ENCODE results near the gene GSC2. TPM values are rescaled to one million over a fixed set of nuclear protein-coding genes. Genes with fewer than 3 reads are reported as not detected.
A peak's percentile ranks its signal among the peaks of the same experiment; 100 is the strongest.

The GSC2 gene
- total RNA-seq, 2 experiments from 2014 or later = not detected

GRCh38 chr22:19152942-19153883 lies 3.1 kb upstream of the GSC2 start:
- intact Hi-C loops (cut with DNase I, micrococcal nuclease) = no loop called here
- no peak for TF ChIP-seq CTCF (IDR thresholded peaks at IDR 0.05)
- no peak overlapping the region for H3K4me3 Mint-ChIP-seq
- no peaks in the 10 kb centered on the region for H3K36me3 Mint-ChIP-seq (ENCODE audit: low read depth)
- H3K4me1 Mint-ChIP-seq (ENCODE audit: low read depth) = peaks cover 9% of the 10 kb centered on the region
- Histone ChIP-seq H3K27ac (ENCODE audit: low read depth in 1 of 2, low read length in 2 of 2) (no peak overlapping the region), H3K36me3 (ENCODE audit: insufficient read depth, low read length) (no peaks in the 10 kb centered on the region), H3K27me3 (ENCODE audit: control insufficient read depth in 1 of 2, insufficient read depth in 2 of 2, low read length in 2 of 2) (peaks cover 38% of the 10 kb centered on the region in 2 experiments), H3K4me1 (ENCODE audit: insufficient read depth, low read length) (peaks cover 19% of the 10 kb centered on the region), H3K9me3 (ENCODE audit: control insufficient read depth in 1 of 2, insufficient read depth in 1 of 2, low read length in 2 of 2) (peaks cover 5 to 21% of the 10 kb centered on the region in 2 experiments), H3K4me3 (ENCODE audit: low read length) (no peak overlapping the region)
- ATAC-seq (ENCODE audit: poor library complexity) (no peak), DNase-seq (no peak)
- ChIA-PET POLR2A (interaction anchor here (1.1 kb wide), 1 partner anchor 8 kb away, joined by 3 read pairs; the partner anchor contains the start of gene ESS2), CTCF (no interaction called here)
- H3K27me3 Mint-ChIP-seq = peaks cover 33% of the 10 kb centered on the region
- no peaks in the 10 kb centered on the region for H3K9me3 Mint-ChIP-seq
- H3K27ac Mint-ChIP-seq = no peak overlapping the region

- H3K36me3 Mint-ChIP-seq (ENCODE audit: low read depth) = no peaks in the 10 kb centered on the region
- Histone ChIP-seq H3K36me3 (ENCODE audit: insufficient read depth, low read length) (no peaks in the 10 kb centered on the region), H3K4me1 (ENCODE audit: insufficient read depth, low read length) (peaks cover 19% of the 10 kb centered on the region), H3K4me3 (ENCODE audit: low read length) (no peak overlapping the region), H3K9me3 (ENCODE audit: control insufficient read depth in 1 of 2, insufficient read depth in 1 of 2, low read length in 2 of 2) (peaks cover 5 to 21% of the 10 kb centered on the region in 2 experiments), H3K27me3 (ENCODE audit: control insufficient read depth in 1 of 2, insufficient read depth in 2 of 2, low read length in 2 of 2) (peaks cover 40 to 47% of the 10 kb centered on the region in 2 experiments), H3K27ac (ENCODE audit: low read depth in 1 of 2, low read length in 2 of 2) (no peak overlapping the region)
- H3K4me3 Mint-ChIP-seq = peak overlapping the region; percentile 69
- H3K4me1 Mint-ChIP-seq (ENCODE audit: low read depth) = peaks cover 9% of the 10 kb centered on the region
- H3K9me3 Mint-ChIP-seq = no peaks in the 10 kb centered on the region
- CTCF ChIA-PET = no interaction called here
- DNase-seq (no peak), ATAC-seq (ENCODE audit: poor library complexity) (no peak)
- no peak for TF ChIP-seq CTCF (IDR thresholded peaks at IDR 0.05)
- no peak overlapping the region for H3K27ac Mint-ChIP-seq
- peaks cover 45% of the 10 kb centered on the region for H3K27me3 Mint-ChIP-seq
- intact Hi-C loops (cut with DNase I, micrococcal nuclease) = no loop called here
- POLR2A ChIA-PET = interaction anchor here (0.7 kb wide), 1 partner anchor 45 kb away, joined by 3 read pairs; no protein-coding TSS in a partner anchor
These were observed 1.5 kb upstream of the GSC2 start for GRCh38 chr22:19151329-19152191.

- intact Hi-C loops (cut with DNase I, micrococcal nuclease) = no loop called here
- no peak for TF ChIP-seq CTCF (IDR thresholded peaks at IDR 0.05)
- Histone ChIP-seq H3K36me3 (ENCODE audit: insufficient read depth, low read length) (no peaks in the 10 kb centered on the region), H3K4me3 (ENCODE audit: low read length) (no peak overlapping the region), H3K27me3 (ENCODE audit: control insufficient read depth in 1 of 2, insufficient read depth in 2 of 2, low read length in 2 of 2) (peaks cover 40 to 45% of the 10 kb centered on the region in 2 experiments), H3K4me1 (ENCODE audit: insufficient read depth, low read length) (peaks cover 19% of the 10 kb centered on the region), H3K27ac (ENCODE audit: low read depth in 1 of 2, low read length in 2 of 2) (no peak overlapping the region), H3K9me3 (ENCODE audit: control insufficient read depth in 1 of 2, insufficient read depth in 1 of 2, low read length in 2 of 2) (peaks cover 5 to 21% of the 10 kb centered on the region in 2 experiments)
- ChIA-PET CTCF (no interaction called here), POLR2A (no interaction called here)
- Mint-ChIP-seq H3K27me3 (peaks cover 49% of the 10 kb centered on the region), H3K4me3 (peak overlapping the region; percentile 69), H3K9me3 (no peaks in the 10 kb centered on the region), H3K4me1 (ENCODE audit: low read depth) (peaks cover 9% of the 10 kb centered on the region), H3K27ac (no peak overlapping the region), H3K36me3 (ENCODE audit: low read depth) (no peaks in the 10 kb centered on the region)
- DNase-seq (peak in 1 of 14 experiments; percentile 15), ATAC-seq (ENCODE audit: poor library complexity) (no peak)
These were observed 613 bp upstream of the GSC2 start for GRCh38 chr22:19150482-19151328.

Measured in CD4-positive, alpha-beta T cell (primary cell).